K562 (cell line): ENCODE data around the gene HAND2. TPM values are rescaled to one million over a fixed set of nuclear protein-coding genes. Genes with fewer than 3 reads are reported as not detected.

ENCODE experiments used
- ATAC-seq: fragments of 200-7000 bp; cut with Tn5 transposase; 3 replicates; pipeline ENCODE4 v1.9.1; 2020; ENCODE audit warnings: moderate library complexity
- BruUV-seq: library from RNA; stranded (reverse); fragments of 400-500 nt; replicated peaks from 2 replicates; lab custom pipeline; 2021; lab: Mats Ljungman, UMichigan
- CTCF ChIA-PET: fragments of 300-600 bp; formaldehyde crosslinking; extraction: SDS; loops from one replicate; lab custom pipeline; 2021; ENCODE audit warnings: low intra/inter-chr PET ratio; lab: Yijun Ruan, JAX
- POLR2A ChIA-PET: fragments of 300-600, 350-650 bp; sonication (Branson Sonifier 250); formaldehyde crosslinking; extraction: SDS; loops from one replicate; lab custom pipeline; 2021; ENCODE audit warnings: antibody characterized with exemption, inconsistent platforms; lab: Yijun Ruan, JAX
- DNase-seq, 4 experiments: peaks; one replicate each; pipeline versions ENCODE4 v3.0.0 to v3.0.0-alpha.2; 2011 to 2018; ENCODE audit warnings: low spot score in 3 of 4, mixed read lengths in 3 of 4; ENCODE audit errors: extremely low read depth in 1 of 4
- FAIRE-seq: peaks from 2 replicates; lab custom pipeline; 2011; peaks lifted over from hg19 to GRCh38; lab: Jason Lieb, UNC
- H2AFZ ChIP-seq: 2 replicates; pipeline ENCODE4 v1.6.0; 2011; ENCODE audit warnings: low read depth, low read length, control low read depth, inconsistent platforms
- H3K27ac ChIP-seq: fragments of 200-600 bp; 3 replicates; pipeline ENCODE4 v1.8.0; 2011; ENCODE audit warnings: low read depth, mild to moderate bottlenecking, control low read depth, inconsistent platforms, low read length, moderate library complexity, mixed read lengths; ENCODE audit errors: extremely low read depth
- H3K27me3 ChIP-seq, 2 experiments: fragments of 300-600 bp in 1 of 2; 2 replicates in 1 of 2; 3 replicates in 1 of 2; pipeline versions ENCODE4 v1.6.0 to v1.8.0; 2011; ENCODE audit warnings: inconsistent platforms in 2 of 2, low read length in 2 of 2, mild to moderate bottlenecking in 1 of 2, mixed read lengths in 1 of 2, moderate library complexity in 1 of 2; ENCODE audit not compliant: control insufficient read depth in 2 of 2, insufficient read depth in 2 of 2
- H3K36me3 ChIP-seq: fragments of 300-600 bp; 3 replicates; pipeline ENCODE4 v1.8.0; 2011; ENCODE audit warnings: mild to moderate bottlenecking, low read length, inconsistent platforms; ENCODE audit not compliant: control insufficient read depth, insufficient read depth
- H3K4me1 ChIP-seq, 2 experiments: fragments of 200-600 bp in 1 of 2; replicated peaks in 1 of 2; 2 replicates in 1 of 2; 3 replicates in 1 of 2; pipeline versions ENCODE4 v1.5.1 to v1.8.0; 2011; ENCODE audit warnings: inconsistent platforms in 2 of 2, low read length in 2 of 2, mild to moderate bottlenecking in 1 of 2, mixed read lengths in 1 of 2, moderate library complexity in 1 of 2; ENCODE audit not compliant: control insufficient read depth in 2 of 2, insufficient read depth in 2 of 2
- H3K4me2 ChIP-seq: 2 replicates; pipeline ENCODE4 v1.6.1; 2011; ENCODE audit warnings: low read length, control low read depth, inconsistent platforms, mixed read lengths; ENCODE audit not compliant: insufficient read depth
- H3K4me3 ChIP-seq: fragments of 200-600 bp; sonication (generic), shearing (Covaris generic); 2 replicates; pipeline ENCODE4 v1.5.1; 2016; ENCODE audit warnings: control low read depth, inconsistent platforms
- H3K79me2 ChIP-seq: fragments of 200-600 bp; 3 replicates; pipeline ENCODE4 v1.8.0; 2011; ENCODE audit warnings: low read length, inconsistent platforms; ENCODE audit not compliant: control insufficient read depth, insufficient read depth
- H3K9ac ChIP-seq, 2 experiments: 2 replicates each; pipeline versions ENCODE4 v1.6.0 to v1.6.1; 2011; ENCODE audit warnings: low read depth in 2 of 2, low read length in 2 of 2, control low read depth in 1 of 2, inconsistent platforms in 1 of 2, mild to moderate bottlenecking in 1 of 2, mixed read lengths in 1 of 2; ENCODE audit not compliant: insufficient read depth in 1 of 2
- H3K9me1 ChIP-seq: one replicate; pipeline ENCODE4 v1.6.0; 2011; ENCODE audit warnings: inconsistent platforms, mild to moderate bottlenecking, low read length, moderate library complexity; ENCODE audit not compliant: control insufficient read depth, insufficient read depth
- H3K9me3 ChIP-seq: replicated peaks from 2 replicates; pipeline ENCODE4 v1.5.1; 2011; ENCODE audit warnings: low read depth, low read length, inconsistent platforms; ENCODE audit not compliant: control insufficient read depth, insufficient read depth
- H4K20me1 ChIP-seq: replicated peaks from 2 replicates; pipeline ENCODE4 v1.6.1; 2011; ENCODE audit warnings: low read length, inconsistent platforms, mixed read lengths; ENCODE audit not compliant: control insufficient read depth, insufficient read depth
- CBFA2T3 ChIP-seq: fragments of 450-650 bp; IDR thresholded peaks from 2 replicates; pipeline ENCODE4 v1.6.1; 2017
- CTCFL ChIP-seq: IDR thresholded peaks from 2 replicates; pipeline ENCODE4 v1.6.1; 2011; ENCODE audit warnings: borderline replicate concordance, low read depth, mild to moderate bottlenecking, moderate library complexity, low read length; ENCODE audit not compliant: insufficient read depth, poor library complexity, severe bottlenecking
- MGA ChIP-seq: fragments of 450-650 bp; IDR thresholded peaks from 2 replicates; pipeline ENCODE4 v1.6.1; 2016; ENCODE audit warnings: mild to moderate bottlenecking, moderate library complexity
- RNF2 ChIP-seq: sonication (generic); IDR thresholded peaks from 2 replicates; pipeline ENCODE4 v1.6.1; 2016
- STAT5B ChIP-seq: fragments of 250-450 bp; sonication (Bioruptor Pico); IDR thresholded peaks from 2 replicates; pipeline ENCODE4 v1.8.0; 2021; ENCODE audit warnings: mild to moderate bottlenecking, inconsistent platforms
- TBL1XR1 ChIP-seq, 2 experiments: IDR thresholded peaks; 2 replicates each; pipeline ENCODE4 v1.6.1; 2012; ENCODE audit warnings: improper control_type of control experiment in 2 of 2, low read length in 2 of 2, mild to moderate bottlenecking in 1 of 2
- ZNF165 ChIP-seq: fragments of 250-450 bp; sonication (Bioruptor Pico); IDR thresholded peaks from 2 replicates; pipeline ENCODE4 v1.4.0; 2020; ENCODE audit warnings: borderline replicate concordance
- WGBS: fragments of 100-300 bp; shearing (Covaris generic); methylation state at CpG from one replicate; pipeline ENCODE4 v1.1.6; 2016; ENCODE audit warnings: low coverage, mixed read lengths; ENCODE audit not compliant: insufficient coverage; ENCODE audit errors: missing lambda C conversion rate; 5-methylcytosine and 5-hydroxymethylcytosine counted together
- in situ Hi-C: fragments of 300-500 bp; cut with MboI; formaldehyde crosslinking; loops from 4 replicates; pipeline ENCODE4 v1.15.0; 2018; ENCODE audit warnings: inconsistent platforms, mixed read lengths
- intact Hi-C: fragments of 100-400 bp; cut with micrococcal nuclease; formaldehyde crosslinking; loops from 2 replicates; pipeline ENCODE4 v1.14.2; 2022
- polyA plus RNA-seq, 8 experiments: library from polyadenylated mRNA; depleted of rRNA in 4 of 8; stranded (reverse) in 5 of 8; unstranded in 3 of 8; fragments of >200 nt; fragmentation: Nextera tagmentation in 2 of 8; fragmentation: Illumina TruSeq in 1 of 8; extraction: Ambion mirVana in 2 of 8; extraction: Trizol in 1 of 8; gene quantifications; 2 replicates each; pipeline versions ENCODE4 v1.2.1 to v1.2.3, GENCODE V29; 2011 to 2014; ENCODE audit warnings: inconsistent platforms in 1 of 8, missing spikeins in 1 of 8
- total RNA-seq, 7 experiments: library from RNA; depleted of rRNA in 6 of 7; stranded (reverse); fragments of >200 nt in 6 of 7; fragmentation: Illumina TruSeq in 2 of 7; extraction: Trizol in 2 of 7; gene quantifications; 2 replicates each; pipeline versions ENCODE4 v1.2.1 to v1.2.3, GENCODE V29; 2011 to 2021; ENCODE audit warnings: low replicate concordance in 1 of 7

HAND2 gene
- total and polyA plus RNA-seq, 9 of the 15 experiments (the other 6 are each of a cell fraction or from before 2014, with no cell fraction given): 1.7 to 12.8 (median 4.9) TPM

- CTCF ChIA-PET: no interaction called here
- TF ChIP-seq RNF2 (no peak), TBL1XR1 (IDR thresholded peaks at IDR 0.05; ENCODE audit: low read length in 2 of 2) (no peak), CBFA2T3 (no peak), CTCFL (no peak), STAT5B (CRISPR knock-in tag) (no peak), ZNF165 (CRISPR knock-in tag) (no peak), MGA (no peak)
Measured at GRCh38 chr4:173519111-173520101, 10.6 kb downstream of the HAND2 start.

More at GRCh38 chr4:173519111-173520101, 10.6 kb downstream of the HAND2 start:
- POLR2A ChIA-PET: no interaction called here
- H3K79me2 ChIP-seq: no peaks in the 10 kb centered on the region
- H3K4me3 ChIP-seq: no peak overlapping the region
- peaks cover 3% of the 10 kb centered on the region for H3K9me3 ChIP-seq
- in situ Hi-C loops (loop anchor here (25.0 kb wide), 1 partner anchor 468 kb away; no protein-coding TSS in a partner anchor), intact Hi-C loops (no loop called here)
- no peak overlapping the region for H3K4me2 ChIP-seq
- no peak overlapping the region for H3K9ac ChIP-seq
- no peaks in the 10 kb centered on the region for H4K20me1 ChIP-seq
- DNase-seq: no peak
- H3K9me1 ChIP-seq: no peaks in the 10 kb centered on the region
- FAIRE-seq: no peak
- no peaks in the 10 kb centered on the region for H3K36me3 ChIP-seq
- BruUV-seq: no TSS peak
- H3K4me1 ChIP-seq: peaks cover 0 to 27% of the 10 kb centered on the region in 2 experiments; a peak in 4 of 5 replicates
- no peak overlapping the region for H3K27ac ChIP-seq
- WGBS: 59% methylated on average over 26 of the region's 31 CpGs
- no peak for ATAC-seq
- no peaks in the 10 kb centered on the region; a peak in 1 of 5 replicates for H3K27me3 ChIP-seq
- H2AFZ ChIP-seq: no peak overlapping the region
